OCI-LY7 (cell line): ENCODE measurements around the gene PTGER2. TPM values are rescaled to one million over a fixed set of nuclear protein-coding genes. Genes with fewer than 3 reads are reported as not detected.

Source experiments
- BruUV-seq: library from RNA; stranded (reverse); fragments of 400-500 nt; replicated peaks from 2 replicates; lab custom pipeline; 2021; lab: Mats Ljungman, UMichigan
- CTCF ChIA-PET: fragments of 300-600 bp; sonication (Branson Sonifier 250); formaldehyde crosslinking; loops from one replicate; lab custom pipeline; 2022; ENCODE audit warnings: antibody characterized with exemption; ENCODE audit not compliant: unreplicated experiment; lab: Charles Lee
- POLR2A ChIA-PET: fragments of 300-600 bp; sonication (Branson Sonifier 250); formaldehyde crosslinking; loops from one replicate; lab custom pipeline; 2022; ENCODE audit warnings: antibody characterized with exemption; lab: Charles Lee
- DNase-seq: peaks from one replicate; pipeline ENCODE4 v3.0.0-alpha.2; 2015; ENCODE audit warnings: low spot score
- H2AFZ ChIP-seq: fragments of 200-600 bp; sonication (generic), shearing (Covaris generic); 2 replicates; pipeline ENCODE4 v1.6.1; 2014; ENCODE audit warnings: mild to moderate bottlenecking, antibody characterized with exemption, low read length, moderate library complexity
- H3K27ac ChIP-seq: fragments of 200-600 bp; sonication (generic); 2 replicates; pipeline ENCODE4 v1.5.1; 2014; ENCODE audit warnings: mixed run types, low read depth, mild to moderate bottlenecking, moderate library complexity, low read length, inconsistent platforms; ENCODE audit not compliant: poor library complexity, severe bottlenecking
- H3K36me3 ChIP-seq: fragments of 200-600 bp; sonication (generic); 2 replicates; pipeline ENCODE4 v1.6.1; 2014; ENCODE audit warnings: mild to moderate bottlenecking, antibody characterized with exemption, low read length, moderate library complexity, mixed read lengths; ENCODE audit not compliant: insufficient read depth
- H3K4me1 ChIP-seq: fragments of 200-600 bp; sonication (generic); 2 replicates; pipeline ENCODE4 v1.5.1; 2014; ENCODE audit warnings: mild to moderate bottlenecking, low read length; ENCODE audit not compliant: insufficient read depth, poor library complexity, severe bottlenecking
- H3K4me2 ChIP-seq: fragments of 200-600 bp; sonication (generic); 2 replicates; pipeline ENCODE4 v1.6.1; 2014; ENCODE audit warnings: mild to moderate bottlenecking, low read length
- H3K4me3 ChIP-seq: fragments of 200-600 bp; sonication (generic); 2 replicates; pipeline ENCODE4 v1.5.1; 2014; ENCODE audit warnings: mild to moderate bottlenecking, low read depth, low read length; ENCODE audit not compliant: poor library complexity, severe bottlenecking
- H3K79me2 ChIP-seq: fragments of 200-600 bp; sonication (generic); 2 replicates; pipeline ENCODE4 v1.6.1; 2016; ENCODE audit warnings: low read depth, mild to moderate bottlenecking, low read length, moderate library complexity, mixed read lengths; ENCODE audit not compliant: insufficient read depth
- H3K9me2 ChIP-seq: fragments of 200-600 bp; sonication (generic); 2 replicates; pipeline ENCODE4 v1.6.1; 2016; ENCODE audit warnings: mild to moderate bottlenecking, low read length, mixed read lengths; ENCODE audit not compliant: insufficient read depth
- H3K9me3 ChIP-seq: fragments of 200-600 bp; sonication (generic); 2 replicates; pipeline ENCODE4 v1.6.1; 2014; ENCODE audit warnings: mild to moderate bottlenecking, mixed run types, low read length, mixed read lengths
- H4K20me1 ChIP-seq: fragments of 200-600 bp; sonication (generic); 2 replicates; pipeline ENCODE4 v1.6.1; 2014; ENCODE audit warnings: mild to moderate bottlenecking, antibody characterized with exemption, low read length, moderate library complexity, mixed read lengths; ENCODE audit not compliant: insufficient read depth
- CTCF ChIP-seq: fragments of 200-600 bp; sonication (generic); conservative IDR thresholded peaks from 2 replicates; pipeline ENCODE4 v1.5.1; 2014; ENCODE audit warnings: mild to moderate bottlenecking, antibody characterized with exemption, low read length, moderate library complexity, mixed read lengths
- EZH2phosphoT487 ChIP-seq: fragments of 200-600 bp; sonication (generic); IDR thresholded peaks from 2 replicates; pipeline ENCODE4 v1.6.1; 2018; ENCODE audit warnings: low read depth, borderline replicate concordance, mild to moderate bottlenecking, mixed run types, antibody characterized with exemption, low read length, moderate library complexity, mixed read lengths
- intact Hi-C: fragments of 100-400 bp; cut with micrococcal nuclease; formaldehyde crosslinking; loops from one replicate; pipeline ENCODE4 v1.10.0; 2022; ENCODE audit not compliant: unreplicated experiment
- total RNA-seq, 2 experiments: library from RNA; depleted of rRNA in 1 of 2; stranded (reverse); fragments of >200 nt in 1 of 2; shearing (Covaris generic) in 1 of 2; gene quantifications; 2 replicates each; pipeline ENCODE4 v1.2.3, GENCODE V29; 2014 to 2022

PTGER2 gene
- total RNA-seq, 2 experiments from 2014 or later = not detected

- Histone ChIP-seq H4K20me1 (no peaks in the 10 kb centered on the region), H3K4me2 (no peak overlapping the region), H3K4me1 (peaks cover 4% of the 10 kb centered on the region), H3K27ac (no peak overlapping the region), H3K79me2 (no peaks in the 10 kb centered on the region), H3K36me3 (no peaks in the 10 kb centered on the region), H3K9me2 (no peaks in the 10 kb centered on the region), H3K9me3 (no peaks in the 10 kb centered on the region), H3K4me3 (no peak overlapping the region), H2AFZ (no peak overlapping the region)
- ChIA-PET CTCF (no interaction called here), POLR2A (interaction anchor here (1.0 to 1.1 kb wide), 2 partner anchors 18 to 88 kb away, joined by 3 to 5 read pairs; no protein-coding TSS in a partner anchor)
- intact Hi-C loops = no loop called here
- BruUV-seq = no TSS peak
- DNase-seq = no peak
- TF ChIP-seq CTCF = no peak
- TF ChIP-seq EZH2phosphoT487 = no peak
Measured at GRCh38 chr14:52266179-52266578, 47.9 kb upstream of the PTGER2 start.

GRCh38 chr14:52266782-52267181 is 47.3 kb upstream of the PTGER2 start:
- BruUV-seq = no TSS peak
- CTCF ChIA-PET = no interaction called here
- no peaks in the 10 kb centered on the region for H3K79me2 ChIP-seq
- H3K4me3 ChIP-seq = no peak overlapping the region
- H3K4me1 ChIP-seq = peaks cover 4% of the 10 kb centered on the region
- no peak overlapping the region for H3K27ac ChIP-seq
- H2AFZ ChIP-seq = no peak overlapping the region
- H3K9me2 ChIP-seq = no peaks in the 10 kb centered on the region
- no peak overlapping the region for H3K4me2 ChIP-seq
- H4K20me1 ChIP-seq = no peaks in the 10 kb centered on the region
- no peak for DNase-seq
- intact Hi-C loops = no loop called here
- no peaks in the 10 kb centered on the region for H3K9me3 ChIP-seq
- POLR2A ChIA-PET = interaction anchor here (0.6 kb wide), 1 partner anchor 150 kb away, joined by 3 read pairs; no protein-coding TSS in a partner anchor
- H3K36me3 ChIP-seq = no peaks in the 10 kb centered on the region
- no peak for TF ChIP-seq EZH2phosphoT487
- no peak for TF ChIP-seq CTCF

GRCh38 chr14:52267501-52268278 is 46.4 kb upstream of the PTGER2 start, which contains the start of gene PTGDR:
PTGDR (plus strand) TSS chr14:52267698; CDS start chr14:52267815, 117 bp downstream.
- intact Hi-C loops = no loop called here
- POLR2A ChIA-PET = interaction anchor here (0.6 kb wide), 1 partner anchor 151 kb away, joined by 3 read pairs; no protein-coding TSS in a partner anchor
- DNase-seq = no peak
- CTCF ChIA-PET = no interaction called here
- no peaks in the 10 kb centered on the region for H3K36me3 ChIP-seq
- no peaks in the 10 kb centered on the region for H3K9me3 ChIP-seq
- H2AFZ ChIP-seq = no peak within 1 kb of the TSS
- no peak within 1 kb of the TSS for H3K27ac ChIP-seq
- no peaks in the 10 kb centered on the region for H3K79me2 ChIP-seq
- H3K4me1 ChIP-seq = peaks cover 2% of the 10 kb centered on the region
- no TSS peak for BruUV-seq
- no peaks in the 10 kb centered on the region for H3K9me2 ChIP-seq
- TF ChIP-seq EZH2phosphoT487 (no peak), CTCF (no peak)
- H4K20me1 ChIP-seq = no peaks in the 10 kb centered on the region
- no peak within 1 kb of the TSS for H3K4me3 ChIP-seq
- H3K4me2 ChIP-seq = no peak within 1 kb of the TSS
